H1 (cell line): ENCODE measurements around the gene ZFYVE19. TPM values are rescaled to one million over a fixed set of nuclear protein-coding genes. Genes with fewer than 3 reads are reported as not detected.

ENCODE experiments used
- CTCF ChIA-PET: fragments of 300-600 bp; sonication (Branson Sonifier 250); formaldehyde crosslinking; loops from one replicate; lab custom pipeline; 2021; ENCODE audit not compliant: partially characterized antibody; lab: Charles Lee
- POLR2A ChIA-PET: fragments of 300-600 bp; sonication (Branson Sonifier 250); formaldehyde crosslinking; loops from one replicate; lab custom pipeline; 2021; ENCODE audit warnings: inconsistent platforms; ENCODE audit not compliant: partially characterized antibody; lab: Charles Lee
- DNase-seq, 2 experiments: peaks; one replicate each; pipeline versions ENCODE4 v3.0.0 to v3.0.0-alpha.2; 2010 to 2022; ENCODE audit warnings: low spot score in 2 of 2, low read depth in 1 of 2, mixed read lengths in 1 of 2
- FAIRE-seq: peaks from 2 replicates; lab custom pipeline; 2011; peaks lifted over from hg19 to GRCh38; lab: Jason Lieb, UNC
- H2AFZ ChIP-seq: 2 replicates; pipeline ENCODE4 v1.8.1; 2012; ENCODE audit warnings: low read length, inconsistent platforms
- H2AK5ac ChIP-seq: 2 replicates; pipeline ENCODE4 v1.6.1; 2013; ENCODE audit warnings: low read depth, low read length
- H2BK120ac ChIP-seq: replicated peaks from 2 replicates; pipeline ENCODE3; 2013; ENCODE audit warnings: low read depth, low read length, inconsistent platforms
- H2BK12ac ChIP-seq: 2 replicates; pipeline ENCODE4 v1.6.1; 2013; ENCODE audit warnings: low read depth, low read length
- H2BK15ac ChIP-seq: 2 replicates; pipeline ENCODE4 v1.6.1; 2013; ENCODE audit warnings: low read length
- H2BK20ac ChIP-seq: 2 replicates; pipeline ENCODE4 v1.6.1; 2013; ENCODE audit warnings: low read length
- H2BK5ac ChIP-seq: 2 replicates; pipeline ENCODE4 v1.6.1; 2013; ENCODE audit warnings: low read depth, low read length
- H3K14ac ChIP-seq: 2 replicates; pipeline ENCODE4 v1.6.1; 2013; ENCODE audit warnings: inconsistent platforms; ENCODE audit not compliant: insufficient read length
- H3K18ac ChIP-seq: 2 replicates; pipeline ENCODE4 v1.6.1; 2013; ENCODE audit warnings: low read length; ENCODE audit errors: extremely low read depth
- H3K23ac ChIP-seq: 2 replicates; pipeline ENCODE4 v1.6.1; 2013; ENCODE audit warnings: inconsistent platforms; ENCODE audit not compliant: insufficient read length
- H3K23me2 ChIP-seq: 2 replicates; pipeline ENCODE4 v1.6.1; 2013; ENCODE audit warnings: low read depth, low read length
- H3K27ac ChIP-seq: 2 replicates; pipeline ENCODE4 v1.6.1; 2011; ENCODE audit warnings: low read depth, low read length, inconsistent platforms
- H3K27me3 ChIP-seq, 4 experiments: replicated peaks in 1 of 4; 1 replicate in 1 of 4; 2 replicates in 3 of 4; pipeline versions ENCODE4 v1.6.1 to v1.8.1; 2011 to 2013; ENCODE audit warnings: low read length in 3 of 4, mild to moderate bottlenecking in 3 of 4, inconsistent platforms in 2 of 4, mixed read lengths in 2 of 4, moderate library complexity in 1 of 4; ENCODE audit not compliant: control insufficient read depth in 3 of 4, insufficient read depth in 3 of 4; ENCODE audit errors: extremely low read depth in 1 of 4
- H3K36me3 ChIP-seq, 4 experiments: 2 replicates each; pipeline versions ENCODE4 v1.6.1 to v1.8.1; 2011 to 2013; ENCODE audit warnings: mild to moderate bottlenecking in 4 of 4, low read length in 3 of 4, moderate library complexity in 2 of 4, control low read depth in 1 of 4, inconsistent platforms in 1 of 4; ENCODE audit not compliant: insufficient read depth in 4 of 4, control insufficient read depth in 2 of 4
- H3K4ac ChIP-seq: replicated peaks from 2 replicates; pipeline ENCODE3; 2013; ENCODE audit warnings: low read length, low read depth, mixed read lengths, inconsistent platforms; ENCODE audit not compliant: insufficient read length
- H3K4me1 ChIP-seq, 4 experiments: replicated peaks in 1 of 4; 1 replicate in 1 of 4; 2 replicates in 3 of 4; pipeline versions ENCODE4 v1.6.1 to v1.8.1; 2011 to 2013; ENCODE audit warnings: low read length in 3 of 4, inconsistent platforms in 2 of 4, mixed read lengths in 1 of 4; ENCODE audit not compliant: insufficient read depth in 4 of 4, control insufficient read depth in 3 of 4
- H3K4me2 ChIP-seq, 2 experiments: 2 replicates each; pipeline versions ENCODE4 v1.6.1 to v1.8.1; 2011 to 2013; ENCODE audit warnings: low read depth in 2 of 2, low read length in 2 of 2, control low read depth in 1 of 2, inconsistent platforms in 1 of 2, mild to moderate bottlenecking in 1 of 2; ENCODE audit not compliant: insufficient read depth in 1 of 2
- H3K4me3 ChIP-seq, 4 experiments: fragments of 200-600, 300-600 bp in 1 of 4; sonication (generic), shearing (Covaris generic), sonication (Bioruptor Twin) in 1 of 4; 2 replicates each; pipeline versions ENCODE4 v1.5.1 to v1.8.1; 2011 to 2016; ENCODE audit warnings: low read length in 4 of 4, low read depth in 3 of 4, control low read depth in 2 of 4, inconsistent platforms in 2 of 4, mild to moderate bottlenecking in 2 of 4, mixed read lengths in 1 of 4, moderate library complexity in 1 of 4; ENCODE audit not compliant: insufficient read depth in 2 of 4; ENCODE audit errors: extremely low read depth in 1 of 4
- H3K56ac ChIP-seq: replicated peaks from 2 replicates; pipeline ENCODE3; 2013; ENCODE audit warnings: low read depth, mild to moderate bottlenecking, mixed read lengths, low read length, inconsistent platforms; ENCODE audit not compliant: insufficient read length
- H3K79me1 ChIP-seq: 2 replicates; pipeline ENCODE4 v1.6.1; 2013; ENCODE audit warnings: low read depth, low read length, control low read depth
- H3K79me2 ChIP-seq, 2 experiments: 2 replicates each; pipeline versions ENCODE4 v1.6.1 to v1.8.1; 2012 to 2013; ENCODE audit warnings: low read length in 2 of 2, mild to moderate bottlenecking in 2 of 2, inconsistent platforms in 1 of 2; ENCODE audit not compliant: insufficient read depth in 2 of 2, control insufficient read depth in 1 of 2
- H3K9ac ChIP-seq, 4 experiments: replicated peaks in 1 of 4; 1 replicate in 1 of 4; 2 replicates in 3 of 4; pipeline versions ENCODE4 v1.6.1 to v1.8.1; 2011 to 2013; ENCODE audit warnings: low read depth in 3 of 4, low read length in 3 of 4, control low read depth in 2 of 4, mild to moderate bottlenecking in 2 of 4, moderate library complexity in 2 of 4, inconsistent platforms in 1 of 4; ENCODE audit errors: extremely low read depth in 1 of 4
- H3K9me3 ChIP-seq, 2 experiments: 2 replicates each; pipeline versions ENCODE4 v1.6.1 to v1.8.1; 2012 to 2013; ENCODE audit warnings: mild to moderate bottlenecking in 2 of 2, moderate library complexity in 2 of 2, control low read depth in 1 of 2, inconsistent platforms in 1 of 2, low read depth in 1 of 2, low read length in 1 of 2, mixed read lengths in 1 of 2; ENCODE audit not compliant: insufficient read depth in 2 of 2
- H4K20me1 ChIP-seq, 2 experiments: replicated peaks in 1 of 2; 2 replicates each; pipeline versions ENCODE3 to v1.8.1; 2011 to 2013; ENCODE audit warnings: inconsistent platforms in 2 of 2, low read length in 2 of 2, mild to moderate bottlenecking in 1 of 2; ENCODE audit not compliant: insufficient read depth in 2 of 2, control insufficient read depth in 1 of 2
- H4K5ac ChIP-seq: 2 replicates; pipeline ENCODE4 v1.6.1; 2013; ENCODE audit warnings: low read length, low read depth, mixed read lengths, inconsistent platforms; ENCODE audit not compliant: insufficient read length
- H4K8ac ChIP-seq: 2 replicates; pipeline ENCODE4 v1.8.0; 2013; ENCODE audit warnings: mild to moderate bottlenecking, moderate library complexity, low read length, inconsistent platforms; ENCODE audit not compliant: insufficient read depth; ENCODE audit errors: extremely low read depth
- H4K91ac ChIP-seq: replicated peaks from 2 replicates; pipeline ENCODE3; 2013; ENCODE audit warnings: low read length, mixed read lengths, inconsistent platforms; ENCODE audit not compliant: insufficient read length
- CBX8 ChIP-seq: fragments of 300-800, 300-1000 bp; sonication (generic); IDR thresholded peaks from 2 replicates; pipeline ENCODE4 v1.7.1; 2016; ENCODE audit warnings: low read depth, low read length, borderline replicate concordance
- GABPA ChIP-seq: IDR thresholded peaks from 2 replicates; pipeline ENCODE4 v1.6.1; 2011; ENCODE audit warnings: mild to moderate bottlenecking, low read length, moderate library complexity, borderline replicate concordance; ENCODE audit not compliant: insufficient read depth
- GTF2F1 ChIP-seq: IDR thresholded peaks from 2 replicates; pipeline ENCODE4 v1.6.1; 2012; ENCODE audit warnings: low read depth, low read length, improper control_type of control experiment, borderline replicate concordance
- JUN ChIP-seq: IDR thresholded peaks from 2 replicates; pipeline ENCODE4 v1.6.1; 2011; ENCODE audit warnings: low read depth, mild to moderate bottlenecking, improper control_type of control experiment, low read length
- JUND ChIP-seq: IDR thresholded peaks from 2 replicates; pipeline ENCODE4 v1.6.1; 2011; ENCODE audit warnings: mild to moderate bottlenecking, improper control_type of control experiment, low read length
- KDM4A ChIP-seq: IDR thresholded peaks from one replicate; pipeline ENCODE4 v1.7.1; 2012; ENCODE audit warnings: low read depth, mild to moderate bottlenecking, moderate library complexity, low read length, inconsistent platforms; ENCODE audit not compliant: severe bottlenecking
- NANOG ChIP-seq: IDR thresholded peaks from 2 replicates; pipeline ENCODE4 v1.6.1; 2011; ENCODE audit warnings: low read length, low read depth, mild to moderate bottlenecking, inconsistent platforms; ENCODE audit not compliant: insufficient read depth, poor library complexity, severe bottlenecking
- NRF1 ChIP-seq: IDR thresholded peaks from 2 replicates; pipeline ENCODE4 v1.6.1; 2011; ENCODE audit warnings: mild to moderate bottlenecking, low read depth, low read length, improper control_type of control experiment
- SAP30 ChIP-seq: fragments of 300-600 bp; sonication (generic); IDR thresholded peaks from 2 replicates; pipeline ENCODE4 v1.7.1; 2012; ENCODE audit warnings: low read length, moderate library complexity, mild to moderate bottlenecking, inconsistent platforms; ENCODE audit not compliant: insufficient read depth, insufficient replicate concordance
- SIN3A ChIP-seq, 2 experiments: IDR thresholded peaks in 1 of 2; conservative IDR thresholded peaks in 1 of 2; 2 replicates each; pipeline ENCODE4 v1.6.1; 2011 to 2012; ENCODE audit warnings: low read length in 2 of 2, improper control_type of control experiment in 1 of 2, low read depth in 1 of 2, mild to moderate bottlenecking in 1 of 2
- SUZ12 ChIP-seq: fragments of 200-600 bp; sonication (generic); IDR thresholded peaks from 2 replicates; pipeline ENCODE4 v1.6.1; 2012; ENCODE audit warnings: mild to moderate bottlenecking, inconsistent platforms, low read length, moderate library complexity, mixed read lengths
- WGBS, 2 experiments: shearing (Covaris generic) in 1 of 2; methylation state at CpG; one replicate each; pipeline versions ENCODE4 v1.1.6 to v1.1.7; 2013 to 2015; ENCODE audit warnings: low lambda C conversion rate in 2 of 2, mixed read lengths in 2 of 2, inconsistent platforms in 1 of 2, low coverage in 1 of 2, missing lambda C conversion rate in 1 of 2; ENCODE audit not compliant: insufficient replicate concordance in 2 of 2, insufficient coverage in 1 of 2, insufficient read length in 1 of 2; ENCODE audit errors: extremely low coverage in 1 of 2, missing lambda C conversion rate in 1 of 2; 5-methylcytosine and 5-hydroxymethylcytosine counted together
- polyA plus RNA-seq, 7 experiments: library from polyadenylated mRNA; depleted of rRNA in 3 of 7; stranded (reverse) in 5 of 7; unstranded in 2 of 7; fragments of >200 nt in 5 of 7; fragments of 200-250 nt in 2 of 7; gene quantifications; 1 replicate in 5 of 7; 2 replicates in 1 of 7; 4 replicates in 1 of 7; pipeline versions ENCODE4 v1.2.1 to v1.2.3, GENCODE V29; 2011 to 2013; ENCODE audit warnings: missing spikeins in 2 of 7, mixed read lengths in 2 of 7
- total RNA-seq: library from RNA; stranded (reverse); fragmentation: NEBNext Ultra II Directional; extraction: Animal tissue kit (Norgen Biotek cat#: 25700); gene quantifications from 2 replicates; pipeline ENCODE4 v1.2.1, GENCODE V29; 2021

ZFYVE19 gene
- total and polyA plus RNA-seq, 2 of the 8 experiments (the other 6 are each of a cell fraction or from before 2014, with no cell fraction given), result 11.2 to 21.8 TPM

DNA sequence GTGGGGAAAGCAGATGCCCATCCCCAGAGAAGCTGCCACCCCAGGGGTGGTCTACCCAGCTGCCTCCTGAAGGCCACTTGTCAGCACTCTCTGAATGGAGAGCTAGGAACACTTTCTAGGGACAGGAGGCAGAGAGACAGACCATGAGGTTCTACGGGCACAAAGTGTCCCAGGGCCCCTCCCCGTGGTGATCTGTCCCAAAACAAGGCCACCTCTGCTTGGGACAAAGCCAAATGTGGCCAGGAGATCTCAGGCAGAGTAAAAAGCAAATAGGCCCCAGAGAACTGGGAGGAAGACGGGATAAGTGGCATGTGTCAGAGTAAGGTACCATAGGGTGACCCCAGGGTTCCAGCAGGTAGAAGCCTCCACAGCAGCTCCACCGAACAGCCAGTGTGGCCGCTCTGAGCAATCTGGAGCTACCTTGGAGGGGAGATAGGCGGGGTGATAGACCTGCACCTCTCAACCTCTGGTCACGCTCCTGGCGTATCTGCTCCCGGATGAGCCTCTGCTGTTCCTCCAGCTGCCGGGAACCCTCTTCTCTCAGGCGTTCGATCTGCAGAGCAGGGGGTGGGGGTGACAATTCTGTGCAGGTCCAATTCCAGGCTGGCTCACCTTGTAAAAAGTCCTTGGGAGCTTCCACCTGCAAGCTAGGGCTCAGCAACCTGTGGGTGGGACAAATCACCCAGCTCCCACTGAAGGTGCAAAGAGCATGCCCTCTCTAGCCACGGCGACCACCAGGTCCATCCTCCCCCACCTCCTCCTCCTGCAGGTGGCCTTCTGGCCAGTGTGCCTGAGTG lies 31.0 kb upstream of the ZFYVE19 start:
- Histone ChIP-seq H3K23ac (no peak overlapping the region), H3K9ac (no peak overlapping the region), H4K91ac (no peak overlapping the region), H3K56ac (no peak overlapping the region), H3K79me1 (no peaks in the 10 kb centered on the region), H4K5ac (no peak overlapping the region), H3K79me2 (no peaks in the 10 kb centered on the region), H2BK15ac (no peak overlapping the region), H2BK20ac (no peak overlapping the region), H2BK5ac (no peak overlapping the region), H4K20me1 (peaks cover 0 to 3% of the 10 kb centered on the region in 2 experiments), H3K18ac (no peak overlapping the region), H3K9me3 (no peaks in the 10 kb centered on the region), H3K27ac (no peak overlapping the region), H2BK120ac (no peak overlapping the region), H3K4me3 (no peak overlapping the region), H2AK5ac (no peak overlapping the region), H3K4me1 (no peaks in the 10 kb centered on the region), H2BK12ac (no peak overlapping the region), H3K14ac (no peak overlapping the region), H3K27me3 (no peaks in the 10 kb centered on the region), H4K8ac (no peak overlapping the region), H3K36me3 (peaks cover 0 to 20% (median 6%) of the 10 kb centered on the region in 4 experiments; a peak in 4 of 8 replicates), H3K4ac (no peak overlapping the region), H3K23me2 (no peaks in the 10 kb centered on the region), H3K4me2 (no peak overlapping the region), H2AFZ (no peak overlapping the region)
- POLR2A ChIA-PET, result interaction anchor here (0.7 to 1.6 kb wide), 2 partner anchors 10 to 12 kb away, joined by 3 to 4 read pairs; no protein-coding TSS in a partner anchor
- CTCF ChIA-PET, result interaction anchor here (0.7 to 1.7 kb wide), 10 partner anchors 8 to 141 kb away, joined by 3 to 10 read pairs (median 4); no protein-coding TSS in a partner anchor
- 85% methylated on average over 14 of the region's 14 CpGs; no CpG with 5 or more reads in 1 of the 2 experiments for WGBS, 2 experiments
- FAIRE-seq, result no peak
- no peak for DNase-seq
- TF ChIP-seq SAP30 (no peak), GABPA (no peak), SUZ12 (no peak), NANOG (no peak), GTF2F1 (no peak), KDM4A (no peak), CBX8 (no peak), SIN3A (conservative IDR thresholded peaks at IDR 0.05 in 1 of 2, IDR thresholded peaks at IDR 0.05 in 1 of 2; ENCODE audit: low read depth in 1 of 2, low read length in 2 of 2) (no peak), NRF1 (no peak), JUN (no peak), JUND (no peak)
